Left kidney (tissue), 8 donors: Measurements from ENCODE around the gene C2orf92. TPM values are rescaled to one million over a fixed set of nuclear protein-coding genes. Genes with fewer than 3 reads are reported as not detected.
A peak's percentile ranks its signal among the peaks of the same experiment; 100 is the strongest.
"Not testable (repeated sequence)": the region's sequence is repeated elsewhere in the genome, so short reads cannot be mapped to it uniquely, and the experiment has no call there.

Experiments
- DNase-seq: peaks from one replicate; pipeline ENCODE4 v3.0.0-alpha.2; 2013
- long read RNA-seq, 8 donors: transcript quantifications; one replicate each; lab custom pipeline, GENCODE V29; 2026
- polyA plus RNA-seq: library from polyadenylated mRNA; unstranded; fragments of 120-200 nt; gene quantifications from one replicate; pipeline ENCODE4 v1.2.1, GENCODE V29; 2013; ENCODE audit not compliant: insufficient read length

The C2orf92 gene
- 25.4 TPM for polyA plus RNA-seq
- long read RNA-seq, donor 1 = 0 reads
- long read RNA-seq, donor 2 = 0 reads
- long read RNA-seq, donor 3 = 0 reads
- long read RNA-seq, donor 4 = 0 reads
- long read RNA-seq, donor 5 = 0 reads
- long read RNA-seq, donor 6 = 0 reads
- long read RNA-seq, donor 7 = 0 reads
- long read RNA-seq, donor 8 = 0 reads

DNA sequence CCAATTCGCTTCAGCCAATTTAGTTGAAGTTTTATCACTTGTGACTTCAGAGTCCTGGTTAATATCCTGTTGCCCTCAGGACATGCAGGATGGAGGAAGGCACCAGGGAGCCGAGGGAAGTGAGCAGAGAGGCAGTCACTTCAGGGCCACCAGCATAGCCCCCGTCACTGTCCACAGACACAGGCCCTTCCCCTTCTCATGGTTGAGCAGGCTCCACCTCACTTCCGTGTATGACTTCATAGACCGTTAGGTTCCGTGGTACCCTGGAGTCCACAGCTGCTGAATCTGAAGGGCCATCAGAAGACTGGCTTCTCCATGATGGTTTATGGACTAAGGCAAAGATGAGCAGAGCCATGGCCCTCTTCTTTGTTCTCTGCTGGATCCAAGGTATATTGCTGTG is at the start of gene C2orf92:
TSS of gene C2orf92 (plus strand) at position 266 of the 400 bp plus-strand sequence. CDS start at position 342, 76 bp downstream.
- DNase-seq = no peak

DNA sequence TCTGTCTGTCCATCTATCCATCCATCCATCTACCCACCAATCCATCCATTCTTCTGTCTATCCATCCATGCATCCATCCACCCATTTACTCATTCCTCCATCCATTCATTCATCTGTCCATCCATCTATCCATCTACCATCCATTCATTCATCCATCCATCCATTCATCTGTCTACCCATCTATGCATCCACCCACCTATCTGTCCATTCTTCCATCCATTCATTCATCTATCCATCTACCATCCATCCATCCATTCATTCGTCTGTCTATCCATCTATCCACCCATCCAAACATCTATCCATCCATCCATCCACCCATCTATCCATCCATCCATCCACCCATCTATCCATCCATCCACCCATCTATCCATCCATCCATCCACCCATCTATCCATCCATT is 49.0 kb upstream of the C2orf92 start:
- DNase-seq = not testable (repeated sequence)

DNA sequence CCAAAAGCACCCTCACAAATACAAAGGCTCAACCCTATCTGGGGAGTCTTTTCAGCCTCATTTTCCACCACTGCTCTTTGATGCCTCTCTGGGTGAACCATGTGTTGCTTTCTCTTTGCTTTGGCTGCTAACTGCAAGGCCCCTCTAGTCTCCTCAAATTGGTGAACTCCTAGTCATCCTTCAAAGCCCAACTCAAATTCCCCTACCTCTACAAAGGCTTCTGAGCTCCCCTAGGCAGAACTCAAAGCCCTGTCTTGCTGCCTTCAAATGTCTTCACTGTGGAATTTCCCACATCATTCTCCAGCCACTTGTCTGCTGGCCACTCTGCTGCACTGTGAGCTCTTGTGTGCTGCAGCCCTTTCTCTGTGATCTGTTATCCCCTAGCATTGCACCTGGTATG is 46.5 kb upstream of the C2orf92 start:
- not testable (repeated sequence) for DNase-seq

DNA sequence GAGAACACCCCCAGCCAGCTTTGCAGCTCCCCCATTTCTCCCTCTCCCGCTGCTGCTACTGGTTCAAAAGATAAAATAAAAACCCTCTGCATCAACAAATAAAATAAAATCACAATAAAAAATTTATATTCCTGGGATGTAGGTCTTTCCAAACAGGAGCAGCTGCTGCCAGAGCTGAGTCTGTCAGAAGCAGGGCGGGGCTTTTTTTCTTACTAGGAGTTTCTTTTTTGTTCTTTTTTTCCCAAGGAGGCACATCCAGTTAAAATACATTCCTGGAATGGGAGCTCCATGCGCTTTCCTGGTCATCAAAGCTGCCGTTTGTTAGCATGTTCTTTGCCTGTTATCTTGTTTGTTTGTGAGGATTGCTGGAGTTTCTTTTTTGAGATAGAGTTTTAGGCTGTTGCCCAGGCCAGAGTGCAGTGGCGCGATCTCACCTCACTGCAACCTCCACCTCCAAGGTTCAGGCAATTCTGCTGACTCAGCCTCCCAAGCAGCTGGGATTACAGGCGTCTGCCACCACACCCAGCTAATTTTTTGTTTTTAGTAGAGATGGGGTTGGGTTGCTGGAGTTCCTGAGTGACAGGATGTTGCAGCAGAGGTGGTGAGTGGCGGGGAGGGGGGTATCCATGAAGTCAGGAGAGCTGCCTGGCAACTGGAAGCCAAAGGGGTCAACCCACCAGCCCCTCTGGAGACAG is 44.0 kb upstream of the C2orf92 start:
- DNase-seq = not testable (repeated sequence)

DNA sequence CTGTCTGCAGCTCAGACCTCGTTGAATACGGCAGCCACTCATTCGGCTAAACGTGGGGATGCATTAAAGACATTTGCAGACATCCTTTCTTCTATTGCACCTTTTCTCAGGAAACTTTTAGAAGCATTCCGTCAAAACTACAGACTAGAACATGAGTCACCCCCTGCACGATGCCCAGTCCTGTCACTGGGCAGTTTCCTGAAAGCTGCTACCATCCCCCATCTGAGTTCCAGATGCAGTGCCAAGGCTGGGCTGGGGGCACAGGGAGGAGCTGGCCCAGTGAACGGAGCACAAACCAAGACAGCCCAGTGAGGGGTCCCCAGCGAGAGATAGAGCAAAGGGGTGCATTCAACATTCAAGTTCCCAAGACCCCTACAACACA is 43.5 kb upstream of the C2orf92 start:
- not testable (repeated sequence) for DNase-seq

DNA sequence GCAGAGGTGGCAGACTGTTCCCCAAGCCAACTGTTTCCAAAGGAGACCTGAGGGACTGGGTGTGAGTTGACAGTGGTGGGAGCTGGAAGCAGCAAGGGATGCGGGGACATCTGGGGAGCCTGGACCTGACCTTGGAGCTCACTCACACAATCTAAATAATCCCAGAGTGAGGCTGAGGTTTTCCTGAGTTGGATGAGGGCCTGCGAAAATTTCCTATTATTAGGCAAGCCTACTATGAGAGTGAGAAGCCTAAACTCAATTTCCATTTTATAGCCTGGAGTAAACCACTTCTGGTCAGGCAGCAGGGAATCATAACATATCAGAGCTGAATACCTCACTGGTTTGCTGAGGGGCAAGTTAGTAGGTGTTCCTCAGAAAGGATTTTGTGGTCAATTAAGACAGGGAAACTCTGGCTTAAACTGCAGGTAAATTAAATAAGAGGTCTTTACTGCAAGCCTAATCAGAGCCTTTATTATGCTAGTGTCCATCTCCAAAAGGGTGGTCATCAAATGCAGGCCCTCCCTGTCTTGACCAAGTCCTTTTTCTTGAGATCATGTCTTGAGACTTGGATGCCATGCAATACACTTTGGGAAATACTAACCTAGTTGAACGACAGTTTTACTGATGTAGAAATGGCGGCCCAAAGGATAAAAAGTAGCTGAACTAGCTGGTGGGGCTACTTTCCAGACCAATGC is 25.3 kb upstream of the C2orf92 start:
- DNase-seq = no peak

DNA sequence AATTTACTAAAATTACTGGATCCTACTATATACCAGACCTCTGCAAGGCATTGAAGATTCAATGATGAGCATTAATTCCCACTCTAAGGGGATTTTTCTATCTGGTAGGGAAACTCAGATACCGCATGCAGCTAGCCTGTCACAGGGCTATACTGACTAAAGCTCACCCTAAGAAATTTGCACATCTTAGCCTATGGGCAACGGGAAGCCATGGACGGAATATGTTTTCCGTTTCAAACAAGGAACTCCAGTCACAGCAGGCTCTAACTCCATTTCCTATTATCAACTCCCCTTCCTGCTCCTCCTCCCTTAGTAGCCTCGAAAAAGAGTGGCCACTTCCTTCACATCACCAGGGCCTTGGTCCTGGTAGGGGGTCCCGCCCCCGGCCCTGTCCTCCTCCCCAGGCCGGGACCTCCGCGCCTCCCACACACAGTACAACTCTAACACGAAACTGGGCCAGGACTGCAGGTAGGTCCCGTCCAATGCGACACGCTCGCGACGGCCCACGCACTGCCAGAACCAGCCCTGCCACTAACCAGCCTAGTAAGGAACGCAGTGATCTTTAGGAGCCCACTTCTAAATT is 24.3 kb upstream of the C2orf92 start:
- no peak for DNase-seq

DNA sequence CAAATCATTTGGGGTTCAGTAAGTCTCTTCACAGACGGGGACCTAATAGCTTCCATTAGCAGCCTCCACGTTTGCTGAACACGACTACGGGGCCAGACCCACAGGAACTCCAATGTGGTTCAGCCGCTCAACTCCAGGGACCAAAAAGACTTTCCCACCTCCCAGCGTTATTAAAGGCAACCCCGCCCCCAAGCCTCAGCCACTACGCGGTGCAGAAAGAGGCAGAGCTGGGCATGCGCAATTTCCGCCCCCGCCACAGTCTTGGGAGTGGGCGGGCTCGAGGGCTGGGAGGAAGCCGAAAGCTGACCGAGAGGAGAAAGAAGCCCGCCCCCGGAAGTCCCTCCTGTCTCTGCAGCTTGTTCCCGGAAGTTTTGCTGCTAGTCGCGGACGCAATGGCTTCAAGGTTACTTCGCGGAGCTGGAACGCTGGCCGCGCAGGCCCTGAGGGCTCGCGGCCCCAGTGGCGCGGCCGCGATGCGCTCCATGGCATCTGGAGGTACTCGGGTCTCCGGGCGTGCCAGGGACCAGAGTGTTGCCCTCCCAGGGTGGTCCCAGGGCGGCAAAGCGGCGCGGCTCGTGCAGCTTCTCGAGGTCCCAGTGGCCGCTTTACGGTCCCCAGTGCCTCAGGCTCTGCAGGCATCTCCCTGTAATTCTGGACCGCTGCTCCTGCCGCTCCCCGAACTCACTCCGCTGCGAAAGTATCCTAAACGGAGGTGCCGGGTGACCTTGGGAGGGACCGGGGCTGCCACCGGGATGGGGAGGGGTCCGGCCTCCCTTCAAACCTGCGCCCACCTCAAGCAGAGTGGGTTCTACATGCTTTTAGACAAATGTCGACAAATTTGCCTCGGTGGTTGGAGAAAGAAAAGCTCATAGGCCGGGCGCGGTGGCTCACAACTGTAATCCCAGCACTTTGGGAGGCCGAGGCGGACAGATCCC is 23.6 kb upstream of the C2orf92 start, which contains the start of gene COX5B:
TSS of gene COX5B (plus strand) at position 368 of the 935 bp plus-strand sequence. CDS start at position 393, 25 bp downstream.
- peak; percentile 98 for DNase-seq

DNA sequence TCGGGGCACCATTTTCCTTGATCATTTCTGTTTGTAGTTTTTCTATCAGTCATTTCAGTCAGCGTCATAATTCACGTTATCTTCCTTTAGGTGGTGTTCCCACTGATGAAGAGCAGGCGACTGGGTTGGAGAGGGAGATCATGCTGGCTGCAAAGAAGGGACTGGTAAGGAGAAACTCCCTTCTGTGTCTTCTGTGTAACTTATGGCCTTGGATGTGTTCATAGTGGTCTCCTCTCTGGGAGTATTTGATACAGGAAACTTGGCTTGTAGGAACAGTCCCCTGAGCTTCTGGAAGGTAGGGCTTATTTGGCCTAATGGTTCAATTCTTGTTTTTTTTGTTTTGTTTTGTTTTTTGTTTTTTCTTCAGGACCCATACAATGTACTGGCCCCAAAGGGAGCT is 22.5 kb upstream of the C2orf92 start:
- no peak for DNase-seq

DNA sequence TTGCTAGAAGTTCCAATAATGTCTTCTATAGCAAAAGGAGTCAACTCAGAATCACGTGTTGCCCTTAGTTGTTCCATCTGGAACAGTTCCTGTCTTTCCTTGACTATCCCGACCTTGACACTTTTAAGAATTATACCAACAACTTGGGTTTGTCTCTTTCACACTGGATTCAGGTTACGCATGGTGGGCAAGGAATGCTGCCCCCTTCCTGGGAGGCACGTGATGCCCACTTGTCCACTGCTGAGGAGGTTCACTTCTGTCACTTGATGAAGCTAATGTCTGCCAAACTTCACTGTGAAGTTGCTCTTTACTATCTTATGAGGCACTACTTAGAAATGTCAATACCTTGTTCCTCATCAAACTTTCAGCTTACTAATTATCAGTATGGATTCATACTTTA is 18.4 kb upstream of the C2orf92 start:
- DNase-seq = no peak

DNA sequence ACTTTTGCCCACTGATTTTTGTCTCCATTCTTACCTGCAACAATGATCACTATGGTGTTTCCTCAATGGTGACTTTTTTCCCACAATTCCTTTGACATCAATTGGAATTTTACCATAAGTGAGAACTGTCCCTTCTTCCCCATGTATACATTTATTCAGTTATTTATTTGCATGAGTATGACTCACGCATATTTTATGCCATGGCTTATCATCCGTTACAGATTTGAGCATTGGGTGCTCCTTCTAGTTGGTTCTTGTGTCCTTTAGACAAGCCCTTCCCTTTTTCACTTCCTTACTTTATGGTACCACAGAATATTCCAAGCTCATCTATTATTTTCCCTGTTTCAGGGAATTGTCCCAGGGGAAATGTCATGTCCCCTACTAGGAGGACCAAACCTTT is 16.0 kb upstream of the C2orf92 start:
- no peak for DNase-seq

DNA sequence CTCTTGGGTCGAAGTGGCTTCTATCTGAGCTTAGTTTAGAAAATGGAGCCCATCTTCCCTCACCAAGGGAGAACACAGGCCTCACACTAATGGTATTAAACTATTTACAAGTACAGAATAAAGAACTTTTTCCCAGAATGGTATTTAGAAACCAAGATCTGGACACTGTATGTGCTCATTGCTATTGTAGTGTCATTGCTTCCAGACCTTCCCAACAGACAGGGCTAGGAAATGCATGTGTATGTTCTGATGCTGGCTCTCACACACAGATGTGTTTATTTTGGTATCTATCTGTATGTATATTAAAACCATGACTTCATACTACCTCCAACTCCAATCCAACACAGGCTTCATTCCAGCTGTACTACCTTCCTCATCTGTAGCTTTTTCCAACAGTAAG is 15.6 kb upstream of the C2orf92 start:
- DNase-seq = no peak

DNA sequence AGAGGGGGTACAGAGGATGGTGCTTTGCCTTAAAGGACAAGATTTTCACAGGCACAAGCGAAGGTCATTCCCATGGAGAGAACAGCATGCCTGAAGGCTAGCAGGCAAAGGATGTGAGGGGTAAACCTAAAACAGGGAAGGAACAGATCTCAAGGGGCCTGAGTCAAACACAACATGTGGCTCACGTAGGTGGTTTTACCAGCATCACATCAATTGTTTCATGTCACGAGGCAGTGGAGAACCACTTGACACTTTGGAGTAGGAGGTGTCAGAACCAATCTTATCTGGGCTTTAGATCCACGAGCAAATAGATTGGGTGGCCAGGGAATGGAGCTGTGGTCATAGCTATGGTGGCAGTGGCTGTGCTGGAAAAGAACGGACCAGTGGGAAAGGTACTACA is 15.2 kb upstream of the C2orf92 start:
- no peak for DNase-seq

DNA sequence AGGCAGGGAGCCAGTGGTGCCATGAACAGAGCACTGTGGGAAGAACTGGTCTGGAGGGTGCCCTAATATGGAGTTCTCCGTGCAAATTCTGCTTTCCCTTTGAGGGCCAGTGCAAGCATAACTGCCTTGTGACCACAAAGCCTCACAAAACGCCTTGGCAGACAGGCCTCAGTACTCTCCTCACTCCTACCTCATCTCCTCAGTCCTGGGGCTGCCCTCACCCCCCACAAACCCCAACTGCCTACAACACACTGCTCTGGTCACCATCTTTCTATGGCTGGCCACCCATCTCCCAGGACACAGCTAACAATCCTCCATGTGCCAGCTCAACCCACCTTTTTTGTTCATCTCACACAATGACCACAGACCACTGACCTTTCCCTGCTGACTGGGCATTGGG is 14.7 kb upstream of the C2orf92 start:
- no peak for DNase-seq

DNA sequence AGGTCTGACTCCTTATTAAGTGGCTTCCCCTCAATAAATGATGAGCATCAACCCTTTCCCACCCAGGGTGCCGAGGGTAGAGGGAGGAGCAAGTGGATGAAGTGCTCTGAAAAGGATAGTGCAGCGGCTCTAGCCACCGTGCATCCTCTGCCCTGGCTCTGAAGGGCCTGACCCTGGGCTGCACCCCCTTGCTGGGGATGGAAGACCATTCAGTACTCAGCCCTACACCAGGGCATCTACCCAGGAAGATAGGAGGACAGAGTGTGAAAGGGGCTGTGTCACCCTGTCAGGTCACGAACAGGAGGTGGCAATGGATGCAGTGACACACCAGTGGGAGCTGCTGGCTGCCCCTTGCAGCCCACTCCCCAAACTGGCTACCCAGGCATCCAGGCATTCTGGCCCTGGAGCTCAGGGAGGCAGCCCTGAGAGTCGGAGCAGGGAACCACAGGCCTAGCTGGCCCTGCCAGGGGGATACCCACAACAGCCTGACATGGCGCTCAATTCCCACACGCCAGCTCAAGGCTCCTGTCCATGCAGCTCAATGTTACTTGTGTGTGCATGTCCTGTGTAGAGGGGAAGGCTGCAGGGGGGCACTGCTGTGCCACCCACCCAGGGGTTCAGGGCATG is 13.3 kb upstream of the C2orf92 start:
- no peak for DNase-seq

DNA sequence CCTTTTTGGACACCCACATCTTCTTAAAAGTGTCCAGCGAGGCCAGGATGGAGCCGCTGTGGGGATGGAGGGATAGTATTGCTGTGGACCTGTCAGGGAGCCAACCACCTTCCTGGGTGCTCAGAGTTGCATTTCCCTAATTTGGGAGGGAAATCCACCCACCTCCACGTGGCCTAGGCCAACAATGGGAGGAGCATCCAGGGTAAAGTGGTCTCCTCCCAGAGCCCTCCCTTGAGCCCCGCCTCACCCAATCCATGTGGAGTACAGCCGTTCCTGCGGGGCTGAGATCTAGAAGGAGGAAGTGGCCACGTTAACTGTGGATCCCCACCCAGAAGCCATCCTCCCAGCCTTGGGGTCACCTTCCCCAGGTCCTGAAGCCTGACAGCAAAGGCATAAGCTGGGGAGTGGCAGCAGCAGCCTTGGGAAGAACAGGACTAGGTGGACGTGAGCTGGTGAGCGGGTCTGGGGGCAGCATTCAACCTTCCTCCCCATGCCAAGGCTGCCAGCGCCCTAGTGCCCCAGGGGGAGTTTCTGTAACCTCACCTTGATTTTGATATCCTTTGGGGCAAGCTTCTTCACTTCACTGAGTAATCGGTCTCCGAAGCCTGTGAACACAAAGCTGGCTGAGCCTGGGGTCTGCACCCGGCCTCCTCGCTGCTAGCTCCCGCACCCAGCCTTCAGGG is 12.5 kb upstream of the C2orf92 start:
- no peak for DNase-seq

DNA sequence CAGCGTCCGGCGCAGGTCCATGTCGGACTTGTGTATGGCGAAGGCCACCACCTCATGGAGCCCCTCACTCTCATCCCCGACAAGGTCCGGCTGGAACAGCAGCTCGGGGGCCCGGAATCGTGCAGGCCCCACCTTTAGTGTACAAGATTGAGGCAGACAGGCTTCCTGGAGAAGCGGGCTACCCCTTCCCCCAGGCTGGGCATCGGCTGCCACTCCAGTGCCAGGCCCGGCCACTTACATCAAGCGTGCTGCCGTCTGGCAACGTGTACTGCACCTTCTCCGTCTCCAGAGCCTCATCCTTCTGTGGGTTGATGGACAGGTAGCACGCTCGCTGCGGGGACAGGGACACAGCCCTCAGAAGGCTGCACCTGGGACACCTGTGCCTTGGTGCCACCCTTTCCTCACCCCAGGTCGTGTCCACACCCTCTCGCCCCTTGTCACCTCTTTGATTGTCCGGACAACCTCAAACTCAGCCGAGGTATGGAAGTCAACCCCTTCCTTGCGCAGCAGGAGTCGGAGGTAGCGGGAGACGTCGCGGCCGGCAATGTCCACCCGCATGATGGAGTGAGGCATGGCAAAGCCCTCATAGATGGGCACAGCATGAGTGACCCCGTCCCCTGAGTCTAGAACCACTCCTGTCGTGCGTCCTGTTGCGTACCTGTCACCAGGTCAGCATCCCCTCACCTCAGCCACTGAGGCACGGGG is 11.4 kb upstream of the C2orf92 start:
- no peak for DNase-seq

DNA sequence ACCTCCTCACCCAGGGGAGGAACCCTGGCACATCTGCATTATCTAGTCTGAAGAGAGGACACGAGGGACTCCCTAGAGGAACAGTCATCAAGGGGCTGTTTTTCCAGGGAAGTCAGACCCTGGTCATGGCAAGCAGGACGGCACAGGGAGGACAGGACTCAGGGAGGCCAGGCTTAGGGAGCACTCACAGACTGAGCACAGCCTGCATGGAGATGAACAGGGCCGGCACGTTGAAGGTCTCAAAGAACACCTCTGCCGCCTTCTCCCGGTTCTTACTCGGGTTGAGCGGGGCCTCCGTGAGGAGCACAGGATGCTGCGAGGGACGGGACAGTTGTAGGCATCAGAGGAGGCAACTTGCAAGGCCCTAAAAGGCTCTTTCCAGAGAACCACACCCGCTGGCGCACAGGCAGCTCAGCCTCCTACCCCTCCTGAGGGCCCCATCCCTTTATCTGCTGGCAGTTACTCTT is 10.8 kb upstream of the C2orf92 start:
- DNase-seq = no peak

DNA sequence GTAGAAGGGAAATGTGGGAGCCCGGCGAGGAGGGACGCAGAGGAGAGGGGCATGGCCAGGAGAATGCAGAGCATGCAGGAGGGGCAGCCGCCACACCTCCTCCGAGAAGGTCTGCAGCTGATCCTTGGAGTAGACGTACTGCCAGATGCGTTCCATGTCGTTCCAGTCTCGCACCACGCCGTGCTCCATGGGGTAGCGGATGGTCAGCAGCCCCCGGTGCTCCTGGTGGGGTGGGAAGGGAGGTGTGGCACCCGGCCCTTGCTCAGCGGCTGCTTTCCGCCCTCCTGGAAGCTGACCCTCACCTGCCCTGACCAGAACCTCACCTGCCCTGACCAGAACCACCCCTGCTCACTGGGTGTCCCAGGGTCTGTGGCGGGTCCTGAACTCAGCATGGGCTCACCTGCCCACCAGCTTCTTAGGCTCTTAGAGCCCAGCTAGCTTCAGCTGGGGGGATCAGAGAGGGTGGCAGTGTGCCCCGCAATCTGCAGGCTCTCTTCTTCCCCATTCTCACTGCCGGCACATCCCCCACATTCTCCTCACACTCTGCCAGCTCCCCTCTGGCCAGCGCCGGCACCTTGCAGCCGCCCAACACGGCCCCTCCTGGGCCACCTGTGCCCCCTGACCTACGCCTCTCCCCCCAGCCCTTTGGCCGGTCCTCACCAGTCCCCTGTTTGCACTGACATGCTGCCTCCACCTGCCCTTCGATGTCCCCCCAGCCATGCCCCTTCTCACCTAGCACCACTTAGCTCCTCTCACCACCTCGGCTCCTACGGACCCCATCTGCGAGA is 10.1 kb upstream of the C2orf92 start:
- no peak for DNase-seq
